NCI-H146 treated with DMSO at 0.1 percent for 48 hours (cell line): ENCODE results near the gene CAMSAP3.
A peak's percentile ranks its signal among the peaks of the same experiment; 100 is the strongest.

ENCODE experiments used
- DNase-seq: peaks from one replicate; lab custom pipeline; 2025; ENCODE audit not compliant: unreplicated experiment; lab: John Stamatoyannopoulos, UW

Gene CAMSAP3

DNA sequence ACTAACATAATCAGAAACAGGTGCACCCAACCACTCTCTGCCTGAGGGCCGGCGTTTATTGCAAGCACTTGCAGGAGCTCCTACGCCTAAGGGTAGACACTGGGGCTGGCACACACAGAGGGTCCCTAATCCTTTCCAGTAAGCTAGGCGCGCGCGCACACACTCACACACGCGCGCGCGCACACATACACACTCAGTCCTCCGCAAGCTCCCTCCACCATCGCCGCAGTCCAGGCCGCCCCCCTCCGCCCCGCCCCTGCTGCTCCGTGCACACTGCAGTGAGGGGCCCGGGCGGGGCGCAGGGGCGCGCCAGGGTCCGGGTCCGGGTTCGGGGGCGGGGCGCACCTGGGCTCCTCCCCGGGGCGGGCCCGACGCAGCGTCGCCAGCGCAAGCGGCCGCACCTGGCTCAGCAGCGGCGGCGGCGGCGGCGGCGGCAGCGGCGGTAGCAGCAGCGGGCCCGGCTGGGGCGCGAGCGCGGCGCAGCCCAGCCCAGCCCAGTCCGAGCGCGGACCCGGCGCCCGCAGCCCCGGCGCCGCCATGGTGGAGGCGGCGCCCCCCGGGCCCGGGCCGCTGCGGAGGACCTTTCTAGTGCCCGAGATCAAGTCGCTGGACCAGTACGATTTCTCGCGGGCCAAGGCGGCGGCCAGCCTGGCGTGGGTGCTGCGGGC, at the start of gene CAMSAP3:
CAMSAP3 (plus strand) TSS at position 398 of the 668 bp plus-strand sequence; CDS start at position 538, 140 bp downstream.
- DNase-seq: peak; percentile 58

DNA sequence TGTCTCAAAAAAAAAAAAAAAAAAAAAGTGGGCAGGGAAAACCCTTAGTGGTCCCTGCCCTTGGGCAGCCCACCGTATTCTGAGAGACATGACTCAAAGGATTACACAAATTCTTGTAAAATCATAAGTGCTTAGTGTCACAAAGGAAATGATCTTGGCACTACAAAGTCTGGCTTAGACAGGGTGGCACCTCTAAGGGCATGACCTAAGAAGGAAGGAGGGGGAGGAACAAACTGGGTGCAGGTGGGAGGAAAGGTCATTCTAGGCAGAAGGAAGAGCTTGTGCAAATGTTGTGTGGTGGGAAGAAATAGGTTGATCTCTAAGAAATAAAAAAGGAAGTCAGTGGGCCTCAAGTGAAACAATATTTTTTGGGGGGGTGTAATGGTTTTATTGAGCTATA, 49.8 kb upstream of the CAMSAP3 start:
- no peak for DNase-seq

DNA sequence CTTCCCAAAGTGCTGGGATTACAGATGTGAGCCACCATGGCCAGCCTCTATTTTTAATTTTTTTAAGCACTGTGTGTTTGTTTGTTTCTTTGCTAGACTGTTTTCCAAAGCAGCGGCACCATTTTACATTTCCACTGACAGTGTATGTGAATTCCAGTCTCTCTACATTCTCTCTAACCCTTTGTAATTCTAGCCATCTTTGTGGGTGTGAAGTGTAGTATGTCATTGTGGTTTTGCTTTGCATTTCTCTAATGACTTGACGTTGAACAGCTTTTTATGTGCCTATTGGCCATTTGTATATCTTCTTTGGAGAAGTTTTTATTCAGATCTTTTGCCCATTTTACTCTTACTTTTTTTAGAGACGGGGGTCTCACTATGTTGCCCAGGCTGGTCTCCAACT, 48.5 kb upstream of the CAMSAP3 start:
- no peak for DNase-seq

GRCh38 chr19:7549429-7550148, 46.1 kb upstream of the CAMSAP3 start:
- DNase-seq: no peak

DNA sequence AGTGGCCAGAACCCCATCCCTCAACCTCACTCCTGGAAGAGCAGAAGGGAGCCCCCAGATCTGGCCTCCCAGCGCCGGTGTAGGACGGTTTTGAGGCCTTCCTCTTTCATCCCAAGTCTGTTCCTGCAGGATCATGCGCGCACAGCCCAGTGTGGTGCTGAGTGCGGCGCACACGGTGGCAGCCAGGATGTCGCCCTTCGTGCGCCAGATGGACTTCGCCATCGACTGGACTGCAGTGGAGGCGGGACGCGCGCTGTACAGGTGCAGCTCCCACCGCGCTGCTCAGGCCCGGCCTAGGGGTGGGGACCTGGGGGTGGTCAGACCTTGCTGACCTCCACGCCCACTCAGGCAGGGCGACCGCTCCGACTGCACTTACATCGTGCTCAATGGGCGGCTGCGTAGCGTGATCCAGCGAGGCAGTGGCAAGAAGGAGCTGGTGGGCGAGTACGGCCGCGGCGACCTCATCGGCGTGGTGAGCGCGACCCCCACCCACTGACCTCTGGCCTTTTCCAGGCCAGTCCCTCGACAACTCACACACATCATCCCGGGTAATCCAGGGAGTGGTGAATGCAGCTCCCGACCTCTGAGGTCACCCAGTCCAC, 45.4 kb upstream of the CAMSAP3 start:
- DNase-seq: no peak

GRCh38 chr19:7550987-7551761, 44.5 kb upstream of the CAMSAP3 start:
- DNase-seq: peak; percentile 17

GRCh38 chr19:7552781-7553180, 42.9 kb upstream of the CAMSAP3 start:
- no peak for DNase-seq

DNA sequence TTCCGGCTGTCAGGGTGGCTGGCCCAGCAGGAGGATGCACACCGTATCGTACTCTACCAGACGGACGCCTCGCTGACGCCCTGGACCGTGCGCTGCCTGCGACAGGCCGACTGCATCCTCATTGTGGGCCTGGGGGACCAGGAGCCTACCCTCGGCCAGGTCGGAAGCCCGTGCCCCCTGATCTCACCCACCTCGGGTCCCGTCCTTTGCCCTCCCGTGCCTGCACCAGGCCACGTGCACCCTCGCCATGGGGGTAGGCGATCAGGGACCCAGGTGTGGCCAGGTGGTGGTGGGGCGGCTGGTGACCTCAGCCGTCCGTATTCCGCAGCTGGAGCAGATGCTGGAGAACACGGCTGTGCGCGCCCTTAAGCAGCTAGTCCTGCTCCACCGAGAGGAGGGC, 41.1 kb upstream of the CAMSAP3 start:
- no peak for DNase-seq

DNA sequence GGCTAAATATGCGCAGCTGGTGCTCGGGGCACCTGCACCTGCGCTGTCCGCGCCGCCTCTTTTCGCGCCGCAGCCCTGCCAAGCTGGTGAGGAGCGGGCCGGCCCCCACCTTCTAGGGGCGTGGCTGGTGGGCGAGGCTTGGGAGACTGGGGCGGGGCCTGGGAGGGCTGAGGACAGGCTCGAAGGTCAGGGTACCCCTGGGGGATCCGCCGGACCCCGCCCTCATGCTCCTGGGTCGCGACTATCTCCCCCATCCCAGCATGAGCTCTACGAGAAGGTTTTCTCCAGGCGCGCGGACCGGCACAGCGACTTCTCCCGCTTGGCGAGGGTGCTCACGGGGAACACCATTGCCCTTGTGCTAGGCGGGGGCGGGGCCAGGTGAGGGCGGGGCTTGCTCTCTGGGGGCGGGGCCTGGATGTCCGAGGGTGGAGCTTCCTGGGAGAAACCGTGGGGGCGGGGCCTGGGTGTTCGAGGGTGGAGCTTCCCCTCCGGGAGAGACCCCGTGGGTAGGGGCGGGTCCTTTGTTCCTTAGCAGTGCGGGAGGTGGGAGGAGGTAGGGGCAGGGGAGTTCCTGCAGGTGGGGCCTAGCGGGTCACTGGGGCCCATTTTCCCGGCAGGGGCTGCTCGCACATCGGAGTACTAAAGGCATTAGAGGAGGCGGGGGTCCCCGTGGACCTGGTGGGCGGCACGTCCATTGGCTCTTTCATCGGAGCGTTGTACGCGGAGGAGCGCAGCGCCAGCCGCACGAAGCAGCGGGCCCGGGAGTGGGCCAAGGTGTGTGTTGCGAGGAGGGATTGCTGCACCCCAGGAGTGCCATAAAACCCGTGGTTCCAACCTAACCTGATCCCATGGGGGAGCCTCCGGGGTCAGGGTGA, 40.4 kb upstream of the CAMSAP3 start:
- no peak for DNase-seq

DNA sequence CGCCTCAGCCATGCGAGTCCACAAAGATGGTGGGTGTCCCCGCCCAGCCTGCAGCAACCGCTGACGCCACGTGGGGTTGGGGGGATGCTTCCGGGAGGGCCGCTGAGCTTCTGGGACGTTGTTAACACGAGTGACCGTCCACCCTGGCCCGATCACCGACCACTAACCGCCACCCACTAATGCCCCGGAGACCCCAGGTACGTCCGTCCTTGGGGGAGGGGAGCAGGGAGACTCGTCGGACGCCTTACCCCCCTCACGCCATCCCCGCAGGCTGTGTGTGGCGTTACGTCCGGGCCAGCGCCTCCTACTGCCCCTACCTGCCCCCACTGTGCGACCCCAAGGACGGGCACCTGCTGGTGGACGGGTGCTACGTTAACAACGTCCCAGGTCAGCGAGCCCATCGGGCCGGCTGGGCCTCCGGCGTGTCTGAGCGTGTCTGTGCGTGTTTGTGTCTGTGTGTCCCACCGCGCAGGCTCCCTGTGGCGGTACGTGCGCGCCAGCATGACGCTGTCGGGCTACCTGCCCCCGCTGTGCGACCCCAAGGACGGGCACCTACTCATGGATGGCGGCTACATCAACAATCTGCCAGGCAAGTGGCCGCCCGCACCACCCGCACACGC, 38.9 kb upstream of the CAMSAP3 start:
- DNase-seq: no peak

GRCh38 chr19:7558667-7559066, 37.0 kb upstream of the CAMSAP3 start:
- no peak for DNase-seq

DNA sequence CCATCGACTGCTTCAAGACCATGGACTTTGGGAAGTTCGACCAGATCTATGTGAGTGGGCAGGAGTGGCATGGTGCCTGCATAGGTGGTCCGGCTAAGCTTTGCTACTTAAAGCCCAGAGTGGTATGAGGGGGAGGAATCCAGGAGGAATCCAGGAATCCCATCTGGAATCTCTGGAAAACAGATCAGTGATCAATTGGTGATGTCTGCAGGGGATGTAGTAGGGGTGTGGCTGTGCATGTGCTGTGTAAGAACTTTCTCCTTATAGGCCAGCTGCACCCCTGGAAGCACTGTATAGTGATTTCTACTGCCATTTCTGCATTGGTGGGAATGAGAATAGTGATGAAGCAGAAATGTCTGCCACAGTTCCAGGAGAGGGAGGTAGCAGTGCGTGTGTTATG, 36.6 kb upstream of the CAMSAP3 start:
- DNase-seq: no peak

DNA sequence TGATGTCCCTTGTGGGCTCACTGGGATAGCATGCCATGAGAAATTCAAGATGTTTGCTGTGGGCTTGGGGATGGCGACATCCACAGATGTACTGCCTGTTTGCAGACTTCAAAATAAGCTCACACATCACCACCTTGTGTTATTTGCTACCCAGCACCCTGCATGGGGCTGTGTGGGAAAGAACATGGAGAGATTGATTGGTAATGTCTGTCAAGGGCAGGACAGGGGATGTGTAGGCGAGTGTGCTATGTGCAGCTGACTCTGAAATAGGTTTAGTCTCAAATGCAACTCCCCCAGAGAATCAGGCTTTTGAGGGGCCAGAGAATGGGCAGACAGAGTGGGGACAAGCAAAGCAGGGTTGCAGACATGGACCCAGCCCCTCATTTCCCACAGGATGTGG, 35.4 kb upstream of the CAMSAP3 start:
- no peak for DNase-seq

DNA sequence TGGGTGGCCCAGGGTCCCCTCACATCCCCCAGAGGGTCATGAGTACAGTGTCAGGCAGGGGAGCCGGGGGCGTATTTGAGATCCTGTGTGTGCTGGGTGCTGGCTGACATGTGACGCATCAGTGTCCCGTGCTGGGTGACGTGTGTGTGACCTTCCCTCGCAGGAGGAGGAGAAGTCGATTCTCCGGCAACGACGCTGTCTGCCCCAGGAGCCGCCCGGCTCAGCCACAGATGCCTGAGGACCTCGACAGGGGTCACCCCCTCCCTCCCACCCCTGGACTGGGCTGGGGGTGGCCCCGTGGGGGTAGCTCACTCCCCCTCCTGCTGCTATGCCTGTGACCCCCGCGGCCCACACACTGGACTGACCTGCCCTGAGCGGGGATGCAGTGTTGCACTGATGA, 34.3 kb upstream of the CAMSAP3 start:
- no peak for DNase-seq

DNA sequence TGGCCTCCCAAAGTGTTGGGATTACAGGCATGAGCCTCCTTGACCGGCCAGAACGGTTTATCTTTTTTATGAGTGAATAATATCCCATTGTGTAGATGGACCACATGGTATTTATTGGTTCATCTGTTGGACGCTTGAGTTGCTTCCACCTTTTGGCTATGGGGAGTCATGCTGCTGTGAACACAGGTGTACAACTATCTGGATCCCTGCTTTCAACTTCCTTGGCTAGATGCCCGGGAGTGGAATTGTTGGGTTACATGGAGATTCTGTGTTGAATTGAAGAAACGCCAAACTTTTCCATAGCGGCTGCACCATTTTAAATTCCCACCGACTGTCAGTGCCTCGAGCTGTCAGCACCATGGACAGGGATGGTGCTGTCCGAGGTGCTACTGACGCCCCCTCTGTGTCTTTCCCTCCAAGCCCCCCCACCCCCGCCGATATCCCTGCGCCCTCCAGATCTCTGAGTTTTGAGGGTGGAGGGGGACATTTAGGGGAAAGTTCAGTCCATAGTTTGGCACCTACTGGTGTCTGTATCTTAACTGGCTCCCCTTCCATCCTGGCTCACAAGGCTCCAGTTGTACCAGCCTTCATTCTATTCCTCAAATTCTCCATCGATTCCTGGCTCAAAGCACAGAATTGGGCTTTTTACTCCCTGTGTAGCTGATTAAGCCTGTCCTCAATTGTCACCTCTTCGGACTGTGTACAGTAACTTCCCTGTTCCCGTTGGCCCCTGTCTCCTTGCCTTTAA, 32.8 kb upstream of the CAMSAP3 start:
- DNase-seq: no peak

DNA sequence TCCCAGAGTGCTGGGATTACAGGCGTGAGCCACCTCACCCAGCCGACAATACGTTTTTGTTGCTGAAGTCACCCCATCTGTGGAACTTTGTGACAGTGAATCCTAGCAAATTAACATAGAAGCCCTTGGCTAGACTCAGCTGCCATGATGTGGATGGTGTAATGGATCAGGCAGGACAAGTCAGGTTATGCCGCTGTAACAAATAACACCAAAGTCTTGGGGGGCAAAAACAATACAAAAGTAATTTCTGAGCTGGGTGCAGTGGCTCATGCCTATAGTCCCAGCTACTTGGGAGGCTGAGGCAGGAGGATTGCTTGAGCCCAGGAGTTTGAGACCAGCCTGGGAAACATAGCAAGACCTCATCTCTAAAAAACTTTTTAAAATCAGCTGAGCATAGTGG, 30.8 kb upstream of the CAMSAP3 start:
- no peak for DNase-seq

- DNase-seq: no peak
Observed at GRCh38 chr19:7565332-7565731, 30.3 kb upstream of the CAMSAP3 start.

DNA sequence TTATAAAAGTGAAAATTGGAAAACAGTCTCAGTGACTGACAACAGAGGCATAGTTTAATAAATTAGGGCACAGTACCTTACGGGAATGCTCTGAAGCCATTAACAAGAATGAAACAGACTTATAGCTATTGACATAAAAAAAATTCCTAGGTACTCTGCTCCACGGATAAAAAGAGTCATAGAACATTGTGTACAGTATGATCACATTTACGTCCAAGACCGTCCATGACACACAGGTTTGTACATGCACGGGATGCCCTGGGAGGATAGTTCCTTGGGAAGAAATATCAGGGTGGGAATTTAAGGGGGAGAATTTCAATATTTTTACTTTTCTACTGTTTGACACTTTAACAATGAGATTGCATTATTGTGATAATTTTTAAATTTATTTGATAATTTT, 24.9 kb upstream of the CAMSAP3 start:
- no peak for DNase-seq

- no peak for DNase-seq
Observed at GRCh38 chr19:7575434-7576040, 20.1 kb upstream of the CAMSAP3 start.
